PFSK-1 (cell line): Measurements from ENCODE around the gene GPAM.

Experiments used
- REST ChIP-seq, 2 experiments: IDR thresholded peaks; 2 replicates each; pipeline versions ENCODE4 v1.6.1 to v1.8.0; 2011 to 2012; ENCODE audit warnings: low read depth in 2 of 2, low read length in 2 of 2, control low read depth in 1 of 2, inconsistent platforms in 1 of 2, mild to moderate bottlenecking in 1 of 2, moderate library complexity in 1 of 2; ENCODE audit not compliant: insufficient read depth in 1 of 2

Gene GPAM

DNA sequence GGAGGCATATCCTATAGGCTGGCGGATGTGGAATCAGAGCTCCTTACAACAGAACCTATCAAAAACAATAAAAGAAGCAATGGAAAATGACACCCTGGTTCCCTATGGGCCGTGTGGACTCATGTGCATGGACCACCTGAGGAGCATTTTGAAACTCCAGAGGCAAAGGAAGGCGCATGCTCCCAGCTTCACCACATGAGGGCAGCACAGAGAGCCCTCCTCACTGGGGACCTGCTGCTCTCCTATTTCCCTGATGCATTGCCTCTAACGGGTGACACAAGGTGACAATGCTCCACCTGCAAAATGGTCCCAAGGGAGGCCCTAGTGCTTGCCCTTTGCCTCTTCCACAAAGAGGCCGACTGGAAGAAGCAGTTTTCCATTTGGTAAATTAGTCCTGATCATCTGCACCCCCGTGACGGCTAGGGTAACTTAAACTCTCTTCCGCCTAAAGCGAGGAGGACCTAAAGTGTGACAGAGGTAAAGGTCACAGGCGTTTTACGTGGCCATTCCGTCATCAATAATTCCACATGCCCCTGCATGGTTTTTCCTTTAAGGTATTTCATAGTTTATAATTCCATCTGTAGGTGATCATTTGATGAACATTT lies 67.7 kb downstream of the GPAM start:
- no peak for TF ChIP-seq REST (IDR thresholded peaks at IDR 0.05; ENCODE audit: insufficient read depth in 1 of 2, low read depth in 2 of 2, low read length in 2 of 2)
